ENCODE results near the gene MSL1. TPM values are rescaled to one million over a fixed set of nuclear protein-coding genes. Genes with fewer than 3 reads are reported as not detected.

Gene MSL1
- total and polyA plus RNA-seq, 2 of the 13 experiments (the other 11 are each of a cell fraction or from before 2014, with no cell fraction given): 63.8 to 88.5 TPM

DNA sequence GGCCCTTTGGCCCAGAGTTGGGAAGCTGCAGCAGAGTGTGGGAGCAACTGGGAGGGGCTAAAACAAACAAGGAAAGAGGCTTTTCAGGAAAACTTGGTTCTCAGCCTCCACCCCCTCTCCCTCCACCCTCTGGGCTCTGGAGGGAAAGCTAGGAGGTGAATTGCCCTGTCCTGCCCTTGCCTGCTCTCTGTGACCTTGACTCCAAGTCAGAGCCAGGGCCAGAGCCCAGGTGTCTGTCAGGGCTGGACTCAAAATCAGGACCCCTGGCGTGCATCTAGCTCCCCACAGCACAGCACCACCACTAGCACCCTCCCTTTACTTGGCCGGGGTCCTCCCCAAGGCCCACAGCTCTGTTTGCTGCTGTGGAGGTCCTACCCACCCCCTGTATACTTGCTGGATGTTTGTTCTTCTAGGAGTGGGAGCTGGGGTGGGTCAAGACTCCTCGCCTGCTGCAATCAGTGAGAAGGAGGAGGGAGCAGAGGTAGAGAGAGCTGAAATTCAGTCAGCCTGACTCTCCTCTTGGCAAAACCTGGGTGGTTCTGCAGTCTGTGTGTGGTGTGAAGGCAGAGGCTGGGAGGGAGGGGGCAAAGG is 18.6 kb upstream of the MSL1 start (continued):
- TF ChIP-seq, protein P1, sequence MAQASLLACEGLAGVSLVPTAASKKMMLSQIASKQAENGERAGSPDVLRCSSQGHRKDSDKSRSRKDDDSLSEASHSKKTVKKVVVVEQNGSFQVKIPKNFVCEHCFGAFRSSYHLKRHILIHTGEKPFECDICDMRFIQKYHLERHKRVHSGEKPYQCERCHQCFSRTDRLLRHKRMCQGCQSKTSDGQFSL (CRISPR knock-in tag; IDR thresholded peaks at IDR 0.05): 0 out of 2 replicates have a peak, but pooled peaks have one; percentile 17
- peak; percentile 57 for TF ChIP-seq THAP11 (CRISPR knock-in tag; IDR thresholded peaks at IDR 0.05)
- no peak for TF ChIP-seq ZNF383 (CRISPR knock-in tag; IDR thresholded peaks at IDR 0.05; ENCODE audit: borderline replicate concordance)
- TF ChIP-seq ZNF225 (CRISPR knock-in tag; IDR thresholded peaks at IDR 0.05): no peak
- no peak for TF ChIP-seq ATF1 (CRISPR knock-in tag; IDR thresholded peaks at IDR 0.05)
- TF ChIP-seq SALL1 (CRISPR knock-in tag; IDR thresholded peaks at IDR 0.05): 0 out of 2 replicates have a peak, but pooled peaks have one; percentile 36
- TF ChIP-seq, protein P2, sequence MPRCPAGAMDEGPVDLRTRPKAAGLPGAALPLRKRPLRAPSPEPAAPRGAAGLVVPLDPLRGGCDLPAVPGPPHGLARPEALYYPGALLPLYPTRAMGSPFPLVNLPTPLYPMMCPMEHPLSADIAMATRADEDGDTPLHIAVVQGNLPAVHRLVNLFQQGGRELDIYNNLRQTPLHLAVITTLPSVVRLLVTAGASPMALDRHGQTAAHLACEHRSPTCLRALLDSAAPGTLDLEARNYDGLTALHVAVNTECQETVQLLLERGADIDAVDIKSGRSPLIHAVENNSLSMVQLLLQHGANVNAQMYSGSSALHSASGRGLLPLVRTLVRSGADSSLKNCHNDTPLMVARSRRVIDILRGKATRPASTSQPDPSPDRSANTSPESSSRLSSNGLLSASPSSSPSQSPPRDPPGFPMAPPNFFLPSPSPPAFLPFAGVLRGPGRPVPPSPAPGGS (CRISPR knock-in tag; IDR thresholded peaks at IDR 0.05): peak; percentile 30; the same call in 1 of the 2 replicates
- TF ChIP-seq ZNF605 (CRISPR knock-in tag; IDR thresholded peaks at IDR 0.05): peak; percentile 55; the same call in 1 of the 2 replicates
- no peak for TF ChIP-seq MEF2D (CRISPR knock-in tag; IDR thresholded peaks at IDR 0.05)
- no peak for TF ChIP-seq AKAP8 (CRISPR knock-in tag; IDR thresholded peaks at IDR 0.05)
- TF ChIP-seq NBN (conservative IDR thresholded peaks at IDR 0.05): no peak
- no peak for TF ChIP-seq NFIB (CRISPR knock-in tag; IDR thresholded peaks at IDR 0.05; ENCODE audit: borderline replicate concordance)
- TF ChIP-seq ZNF143 (CRISPR knock-in tag; IDR thresholded peaks at IDR 0.05): no peak
- no peak for TF ChIP-seq RAD21 (CRISPR knock-in tag; IDR thresholded peaks at IDR 0.05)
- TF ChIP-seq, protein P3, sequence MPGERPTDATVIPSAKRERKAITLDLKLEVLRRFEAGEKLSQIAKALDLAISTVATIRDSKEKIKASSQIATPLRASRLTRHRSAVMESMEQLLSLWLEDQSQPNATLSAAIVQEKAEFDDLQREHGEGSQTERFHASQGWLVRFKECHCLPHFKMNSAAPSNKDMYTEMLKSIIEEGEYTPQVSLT (CRISPR knock-in tag; IDR thresholded peaks at IDR 0.05; ENCODE audit: borderline replicate concordance, low read depth): no peak
- no peak for TF ChIP-seq SRSF9 (IDR thresholded peaks at IDR 0.05; ENCODE audit: borderline replicate concordance, insufficient read depth, low read depth, low read length, poor library complexity, severe bottlenecking)
- TF ChIP-seq, protein P4, sequence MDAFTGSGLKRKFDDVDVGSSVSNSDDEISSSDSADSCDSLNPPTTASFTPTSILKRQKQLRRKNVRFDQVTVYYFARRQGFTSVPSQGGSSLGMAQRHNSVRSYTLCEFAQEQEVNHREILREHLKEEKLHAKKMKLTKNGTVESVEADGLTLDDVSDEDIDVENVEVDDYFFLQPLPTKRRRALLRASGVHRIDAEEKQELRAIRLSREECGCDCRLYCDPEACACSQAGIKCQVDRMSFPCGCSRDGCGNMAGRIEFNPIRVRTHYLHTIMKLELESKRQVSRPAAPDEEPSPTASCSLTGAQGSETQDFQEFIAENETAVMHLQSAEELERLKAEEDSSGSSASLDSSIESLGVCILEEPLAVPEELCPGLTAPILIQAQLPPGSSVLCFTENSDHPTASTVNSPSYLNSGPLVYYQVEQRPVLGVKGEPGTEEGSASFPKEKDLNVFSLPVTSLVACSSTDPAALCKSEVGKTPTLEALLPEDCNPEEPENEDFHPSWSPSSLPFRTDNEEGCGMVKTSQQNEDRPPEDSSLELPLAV (CRISPR knock-in tag; conservative IDR thresholded peaks at IDR 0.05; ENCODE audit: low read depth): no peak
- TF ChIP-seq, protein P5, sequence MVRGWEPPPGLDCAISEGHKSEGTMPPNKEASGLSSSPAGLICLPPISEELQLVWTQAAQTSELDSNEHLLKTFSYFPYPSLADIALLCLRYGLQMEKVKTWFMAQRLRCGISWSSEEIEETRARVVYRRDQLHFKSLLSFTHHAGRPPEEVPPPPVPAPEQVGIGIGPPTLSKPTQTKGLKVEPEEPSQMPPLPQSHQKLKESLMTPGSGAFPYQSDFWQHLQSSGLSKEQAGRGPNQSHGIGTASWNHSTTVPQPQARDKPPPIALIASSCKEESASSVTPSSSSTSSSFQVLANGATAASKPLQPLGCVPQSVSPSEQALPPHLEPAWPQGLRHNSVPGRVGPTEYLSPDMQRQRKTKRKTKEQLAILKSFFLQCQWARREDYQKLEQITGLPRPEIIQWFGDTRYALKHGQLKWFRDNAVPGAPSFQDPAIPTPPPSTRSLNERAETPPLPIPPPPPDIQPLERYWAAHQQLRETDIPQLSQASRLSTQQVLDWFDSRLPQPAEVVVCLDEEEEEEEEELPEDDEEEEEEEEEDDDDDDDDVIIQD (CRISPR knock-in tag; IDR thresholded peaks at IDR 0.05; ENCODE audit: low read depth): no peak
- TF ChIP-seq, protein P6, sequence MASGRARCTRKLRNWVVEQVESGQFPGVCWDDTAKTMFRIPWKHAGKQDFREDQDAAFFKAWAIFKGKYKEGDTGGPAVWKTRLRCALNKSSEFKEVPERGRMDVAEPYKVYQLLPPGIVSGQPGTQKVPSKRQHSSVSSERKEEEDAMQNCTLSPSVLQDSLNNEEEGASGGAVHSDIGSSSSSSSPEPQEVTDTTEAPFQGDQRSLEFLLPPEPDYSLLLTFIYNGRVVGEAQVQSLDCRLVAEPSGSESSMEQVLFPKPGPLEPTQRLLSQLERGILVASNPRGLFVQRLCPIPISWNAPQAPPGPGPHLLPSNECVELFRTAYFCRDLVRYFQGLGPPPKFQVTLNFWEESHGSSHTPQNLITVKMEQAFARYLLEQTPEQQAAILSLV (CRISPR knock-in tag; IDR thresholded peaks at IDR 0.05; ENCODE audit: borderline replicate concordance): 0 out of 2 replicates have a peak, but pooled peaks have one; percentile 26
- peak; percentile 98 for TF ChIP-seq BCL6 (CRISPR knock-in tag; IDR thresholded peaks at IDR 0.05)
- TF ChIP-seq, protein P7, sequence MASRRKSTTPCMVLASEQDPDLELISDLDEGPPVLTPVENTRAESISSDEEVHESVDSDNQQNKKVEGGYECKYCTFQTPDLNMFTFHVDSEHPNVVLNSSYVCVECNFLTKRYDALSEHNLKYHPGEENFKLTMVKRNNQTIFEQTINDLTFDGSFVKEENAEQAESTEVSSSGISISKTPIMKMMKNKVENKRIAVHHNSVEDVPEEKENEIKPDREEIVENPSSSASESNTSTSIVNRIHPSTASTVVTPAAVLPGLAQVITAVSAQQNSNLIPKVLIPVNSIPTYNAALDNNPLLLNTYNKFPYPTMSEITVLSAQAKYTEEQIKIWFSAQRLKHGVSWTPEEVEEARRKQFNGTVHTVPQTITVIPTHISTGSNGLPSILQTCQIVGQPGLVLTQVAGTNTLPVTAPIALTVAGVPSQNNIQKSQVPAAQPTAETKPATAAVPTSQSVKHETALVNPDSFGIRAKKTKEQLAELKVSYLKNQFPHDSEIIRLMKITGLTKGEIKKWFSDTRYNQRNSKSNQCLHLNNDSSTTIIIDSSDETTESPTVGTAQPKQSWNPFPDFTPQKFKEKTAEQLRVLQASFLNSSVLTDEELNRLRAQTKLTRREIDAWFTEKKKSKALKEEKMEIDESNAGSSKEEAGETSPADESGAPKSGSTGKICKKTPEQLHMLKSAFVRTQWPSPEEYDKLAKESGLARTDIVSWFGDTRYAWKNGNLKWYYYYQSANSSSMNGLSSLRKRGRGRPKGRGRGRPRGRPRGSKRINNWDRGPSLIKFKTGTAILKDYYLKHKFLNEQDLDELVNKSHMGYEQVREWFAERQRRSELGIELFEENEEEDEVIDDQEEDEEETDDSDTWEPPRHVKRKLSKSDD (CRISPR knock-in tag; IDR thresholded peaks at IDR 0.05; ENCODE audit: low read depth): no peak
